GM23248 (cell line): Measurements from ENCODE around the gene ZNF674.

Experiments used
- EZH2 ChIP-seq: fragments of 200-600 bp; sonication (generic); IDR thresholded peaks from 2 replicates; pipeline ENCODE4 v1.6.1; 2018; ENCODE audit warnings: antibody characterized with exemption, mild to moderate bottlenecking; ENCODE audit not compliant: insufficient read depth, poor library complexity, severe bottlenecking
- EZH2phosphoT487 ChIP-seq: fragments of 200-600 bp; sonication (generic); IDR thresholded peaks from 2 replicates; pipeline ENCODE4 v1.6.1; 2018; ENCODE audit warnings: antibody characterized with exemption, moderate library complexity, mild to moderate bottlenecking, low read depth; ENCODE audit not compliant: insufficient read depth

DNA sequence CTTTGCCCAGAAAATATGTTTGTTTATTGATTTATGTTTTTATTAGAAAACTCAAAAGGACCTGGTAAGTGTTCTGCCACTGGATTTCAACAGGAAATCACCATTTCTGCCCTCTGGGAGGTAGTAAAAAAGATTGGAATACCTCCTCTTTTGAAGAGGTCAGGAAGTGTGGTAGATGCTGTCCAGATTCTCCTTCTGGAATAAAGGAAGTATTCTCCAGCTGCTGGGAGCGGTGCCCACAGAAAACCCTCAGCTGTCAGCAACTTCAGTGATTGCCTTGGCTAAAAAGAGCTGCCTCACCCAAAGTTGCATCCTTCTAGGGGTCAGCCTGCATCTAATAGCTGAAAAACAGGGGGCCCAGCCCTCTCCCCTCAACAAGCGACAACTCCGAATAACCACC is 13.8 kb upstream of the ZNF674 start:
- TF ChIP-seq EZH2phosphoT487, result no peak
- no peak for TF ChIP-seq EZH2
